Dermis microvascular lymphatic vessel endothelial cell (primary cell): ENCODE data around the gene NAV2. TPM values are rescaled to one million over a fixed set of nuclear protein-coding genes. Genes with fewer than 3 reads are reported as not detected.

Experiments used
- DNase-seq, 2 donors: peaks; one replicate each; pipeline versions ENCODE4 v3.0.0 to v3.0.0-alpha.2; 2010; ENCODE audit warnings: low read depth in 2 of 2
- total RNA-seq: library from RNA; depleted of rRNA; stranded (reverse); fragments of >200 nt; gene quantifications from 2 replicates; pipeline ENCODE4 v1.2.1, GENCODE V29; 2014

Gene NAV2
- total RNA-seq, 1 donor from 2014 or later = 3.2 TPM

GRCh38 chr11:19683862-19684491 lies 28.7 kb upstream of the NAV2 start:
- DNase-seq = no peak

- DNase-seq = no peak
Observed at GRCh38 chr11:19686234-19686633, 26.4 kb upstream of the NAV2 start.

- DNase-seq = no peak
Observed at GRCh38 chr11:19687392-19687791, 25.2 kb upstream of the NAV2 start.

GRCh38 chr11:19689281-19690000 lies 23.2 kb upstream of the NAV2 start:
- no peak for DNase-seq

- DNase-seq = no peak
Observed at GRCh38 chr11:19690885-19691284, 21.8 kb upstream of the NAV2 start.

GRCh38 chr11:19691815-19692500 lies 20.7 kb upstream of the NAV2 start:
- DNase-seq = no peak

GRCh38 chr11:19693146-19693545 lies 19.5 kb upstream of the NAV2 start:
- no peak for DNase-seq

GRCh38 chr11:19694796-19695345 lies 17.8 kb upstream of the NAV2 start:
- no peak for DNase-seq

- peak in 1 of 2 donors; percentile 64 for DNase-seq
Observed at GRCh38 chr11:19696073-19696472, 16.6 kb upstream of the NAV2 start.

- DNase-seq = no peak
Observed at GRCh38 chr11:19696904-19697303, 15.7 kb upstream of the NAV2 start.

GRCh38 chr11:19697721-19698121 lies 14.9 kb upstream of the NAV2 start:
- DNase-seq = no peak

- peak in 1 of 2 donors; percentile 24 for DNase-seq
Observed at GRCh38 chr11:19698493-19699292, 13.9 kb upstream of the NAV2 start.

- DNase-seq = no peak
Observed at GRCh38 chr11:19701421-19701820, 11.2 kb upstream of the NAV2 start.

- DNase-seq = no peak
Observed at GRCh38 chr11:19702620-19703019, 10.0 kb upstream of the NAV2 start.

- DNase-seq = no peak
Observed at GRCh38 chr11:19703211-19703610, 9.4 kb upstream of the NAV2 start.

GRCh38 chr11:19704213-19704612 lies 8.4 kb upstream of the NAV2 start:
- no peak for DNase-seq

GRCh38 chr11:19705936-19706335 lies 6.7 kb upstream of the NAV2 start:
- peak in 1 of 2 donors; percentile 57 for DNase-seq

GRCh38 chr11:19711911-19712280 lies 741 bp upstream of the NAV2 start:
- no peak for DNase-seq

GRCh38 chr11:19713196-19714021 lies 772 bp downstream of the NAV2 start:
- peak in 1 of 2 donors; percentile 16 for DNase-seq

- DNase-seq = peak in 1 of 2 donors; percentile 31
Observed at GRCh38 chr11:19714022-19714386, 1.4 kb downstream of the NAV2 start.
